ENCODE data around the gene BHLHA15. TPM values are rescaled to one million over a fixed set of nuclear protein-coding genes. Genes with fewer than 3 reads are reported as not detected.

Gene BHLHA15
- total and polyA plus RNA-seq, 2 of the 13 experiments (the other 11 are each of a cell fraction or from before 2014, with no cell fraction given), result 1.9 to 6.1 TPM

DNA sequence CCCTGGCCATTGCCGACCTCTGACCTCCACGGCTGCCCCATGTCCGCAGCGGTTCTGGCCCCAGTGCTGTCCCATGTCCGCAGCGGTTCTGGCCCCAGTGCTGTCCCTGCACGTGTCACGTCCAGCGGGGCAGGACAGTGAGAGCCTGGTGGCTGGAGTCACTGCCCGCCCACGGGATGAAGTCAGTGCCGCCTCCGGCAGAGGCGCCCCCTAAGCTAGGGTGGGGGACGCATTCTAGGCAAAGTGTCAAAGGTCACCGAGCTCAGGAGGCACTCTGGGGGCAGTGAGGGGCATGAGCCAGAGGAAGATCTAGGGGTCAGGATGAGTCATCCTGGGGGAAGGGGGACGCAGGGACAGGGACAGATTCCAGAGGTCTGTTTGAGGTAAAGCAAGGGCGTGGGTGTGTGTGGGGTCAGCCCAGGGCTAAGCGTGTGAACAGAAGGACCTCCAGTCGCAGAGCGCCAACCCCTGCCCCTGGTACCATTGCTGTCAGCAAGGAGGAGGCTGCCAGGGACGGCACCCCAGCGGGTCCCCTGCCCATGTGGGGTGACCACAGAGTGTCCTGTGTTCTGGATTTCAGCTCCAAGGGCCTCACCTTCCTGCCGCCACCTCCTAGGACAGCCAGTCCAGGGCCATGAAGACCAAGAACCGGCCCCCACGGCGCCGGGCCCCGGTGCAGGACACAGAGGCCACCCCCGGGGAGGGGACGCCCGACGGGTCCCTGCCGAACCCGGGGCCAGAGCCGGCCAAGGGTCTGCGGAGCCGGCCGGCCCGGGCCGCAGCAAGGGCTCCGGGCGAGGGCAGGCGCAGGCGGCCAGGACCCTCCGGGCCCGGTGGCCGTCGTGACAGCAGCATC lies 665 bp downstream of the BHLHA15 start (continued):
- TF ChIP-seq, protein P1, sequence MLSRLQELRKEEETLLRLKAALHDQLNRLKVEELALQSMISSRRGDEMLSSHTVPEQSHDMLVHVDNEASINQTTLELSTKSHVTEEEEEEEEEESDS (CRISPR knock-in tag; IDR thresholded peaks at IDR 0.05; ENCODE audit: borderline replicate concordance), result no peak
- no peak for TF ChIP-seq SATB2 (CRISPR knock-in tag; IDR thresholded peaks at IDR 0.05)
- TF ChIP-seq ZNF839 (CRISPR knock-in tag; IDR thresholded peaks at IDR 0.05; ENCODE audit: borderline replicate concordance), result no peak
- no peak for TF ChIP-seq ZBTB39 (CRISPR knock-in tag; IDR thresholded peaks at IDR 0.05)
- TF ChIP-seq ZFP37 (CRISPR knock-in tag; IDR thresholded peaks at IDR 0.05; ENCODE audit: borderline replicate concordance), result no peak
- TF ChIP-seq MAFF (IDR thresholded peaks at IDR 0.05; ENCODE audit: low read depth, low read length), result no peak
- TF ChIP-seq ZMYM3 (CRISPR knock-in tag; IDR thresholded peaks at IDR 0.05), result peak; percentile 93
- no peak for TF ChIP-seq DZIP1 (CRISPR knock-in tag; IDR thresholded peaks at IDR 0.05)
- 0 out of 2 replicates have a peak, but pooled peaks have one; percentile 76 for TF ChIP-seq ZNF274 (CRISPR knock-in tag; IDR thresholded peaks at IDR 0.05)
- TF ChIP-seq GABPB1 (CRISPR knock-in tag; IDR thresholded peaks at IDR 0.05), result peak; percentile 62; the same call in 1 of the 2 replicates
- no peak for TF ChIP-seq NCOA5 (CRISPR knock-in tag; IDR thresholded peaks at IDR 0.05)
- TF ChIP-seq ZNF382 (CRISPR knock-in tag; IDR thresholded peaks at IDR 0.05; ENCODE audit: borderline replicate concordance), result no peak
- peak; percentile 94 for TF ChIP-seq MYC (CRISPR knock-in tag; IDR thresholded peaks at IDR 0.05; ENCODE audit: borderline replicate concordance)
- peak; percentile 85 for TF ChIP-seq PTBP1 (IDR thresholded peaks at IDR 0.05; ENCODE audit: low read depth, low read length, poor library complexity, severe bottlenecking)
- no peak for TF ChIP-seq ZNF577 (CRISPR knock-in tag; IDR thresholded peaks at IDR 0.05; ENCODE audit: borderline replicate concordance, low read depth)
- TF ChIP-seq PCBP1 (IDR thresholded peaks at IDR 0.05; ENCODE audit: borderline replicate concordance, low read depth, low read length), result no peak
- TF ChIP-seq ZNF83 (CRISPR knock-in tag; IDR thresholded peaks at IDR 0.05; ENCODE audit: borderline replicate concordance), result no peak
- TF ChIP-seq, protein P2, sequence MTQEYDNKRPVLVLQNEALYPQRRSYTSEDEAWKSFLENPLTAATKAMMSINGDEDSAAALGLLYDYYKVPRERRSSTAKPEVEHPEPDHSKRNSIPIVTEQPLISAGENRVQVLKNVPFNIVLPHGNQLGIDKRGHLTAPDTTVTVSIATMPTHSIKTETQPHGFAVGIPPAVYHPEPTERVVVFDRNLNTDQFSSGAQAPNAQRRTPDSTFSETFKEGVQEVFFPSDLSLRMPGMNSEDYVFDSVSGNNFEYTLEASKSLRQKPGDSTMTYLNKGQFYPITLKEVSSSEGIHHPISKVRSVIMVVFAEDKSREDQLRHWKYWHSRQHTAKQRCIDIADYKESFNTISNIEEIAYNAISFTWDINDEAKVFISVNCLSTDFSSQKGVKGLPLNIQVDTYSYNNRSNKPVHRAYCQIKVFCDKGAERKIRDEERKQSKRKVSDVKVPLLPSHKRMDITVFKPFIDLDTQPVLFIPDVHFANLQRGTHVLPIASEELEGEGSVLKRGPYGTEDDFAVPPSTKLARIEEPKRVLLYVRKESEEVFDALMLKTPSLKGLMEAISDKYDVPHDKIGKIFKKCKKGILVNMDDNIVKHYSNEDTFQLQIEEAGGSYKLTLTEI (CRISPR knock-in tag; conservative IDR thresholded peaks at IDR 0.05), result no peak
- no peak for TF ChIP-seq RORA (CRISPR knock-in tag; IDR thresholded peaks at IDR 0.05)
- TF ChIP-seq CAMTA2 (CRISPR knock-in tag; IDR thresholded peaks at IDR 0.05; ENCODE audit: borderline replicate concordance), result no peak

All from HepG2 (cell line).